K562 (cell line): Measurements from ENCODE around the gene FRMD3. TPM values are rescaled to one million over a fixed set of nuclear protein-coding genes. Genes with fewer than 3 reads are reported as not detected.

Source experiments
- ATAC-seq: fragments of 200-7000 bp; cut with Tn5 transposase; 3 replicates; pipeline ENCODE4 v1.9.1; 2020; ENCODE audit warnings: moderate library complexity
- BruUV-seq: library from RNA; stranded (reverse); fragments of 400-500 nt; replicated peaks from 2 replicates; lab custom pipeline; 2021; lab: Mats Ljungman, UMichigan
- CTCF ChIA-PET: fragments of 300-600 bp; formaldehyde crosslinking; extraction: SDS; loops from one replicate; lab custom pipeline; 2021; ENCODE audit warnings: low intra/inter-chr PET ratio; lab: Yijun Ruan, JAX
- POLR2A ChIA-PET: fragments of 300-600, 350-650 bp; sonication (Branson Sonifier 250); formaldehyde crosslinking; extraction: SDS; loops from one replicate; lab custom pipeline; 2021; ENCODE audit warnings: antibody characterized with exemption, inconsistent platforms; lab: Yijun Ruan, JAX
- DNase-seq, 4 experiments: peaks; one replicate each; pipeline versions ENCODE4 v3.0.0 to v3.0.0-alpha.2; 2011 to 2018; ENCODE audit warnings: low spot score in 3 of 4, mixed read lengths in 3 of 4; ENCODE audit errors: extremely low read depth in 1 of 4
- FAIRE-seq: peaks from 2 replicates; lab custom pipeline; 2011; peaks lifted over from hg19 to GRCh38; lab: Jason Lieb, UNC
- H2AFZ ChIP-seq: 2 replicates; pipeline ENCODE4 v1.6.0; 2011; ENCODE audit warnings: low read depth, low read length, control low read depth, inconsistent platforms
- H3K27ac ChIP-seq: fragments of 200-600 bp; 3 replicates; pipeline ENCODE4 v1.8.0; 2011; ENCODE audit warnings: low read depth, mild to moderate bottlenecking, control low read depth, inconsistent platforms, low read length, moderate library complexity, mixed read lengths; ENCODE audit errors: extremely low read depth
- H3K27me3 ChIP-seq, 2 experiments: fragments of 300-600 bp in 1 of 2; 2 replicates in 1 of 2; 3 replicates in 1 of 2; pipeline versions ENCODE4 v1.6.0 to v1.8.0; 2011; ENCODE audit warnings: inconsistent platforms in 2 of 2, low read length in 2 of 2, mild to moderate bottlenecking in 1 of 2, mixed read lengths in 1 of 2, moderate library complexity in 1 of 2; ENCODE audit not compliant: control insufficient read depth in 2 of 2, insufficient read depth in 2 of 2
- H3K36me3 ChIP-seq: fragments of 300-600 bp; 3 replicates; pipeline ENCODE4 v1.8.0; 2011; ENCODE audit warnings: mild to moderate bottlenecking, low read length, inconsistent platforms; ENCODE audit not compliant: control insufficient read depth, insufficient read depth
- H3K4me1 ChIP-seq, 2 experiments: fragments of 200-600 bp in 1 of 2; replicated peaks in 1 of 2; 2 replicates in 1 of 2; 3 replicates in 1 of 2; pipeline versions ENCODE4 v1.5.1 to v1.8.0; 2011; ENCODE audit warnings: inconsistent platforms in 2 of 2, low read length in 2 of 2, mild to moderate bottlenecking in 1 of 2, mixed read lengths in 1 of 2, moderate library complexity in 1 of 2; ENCODE audit not compliant: control insufficient read depth in 2 of 2, insufficient read depth in 2 of 2
- H3K4me2 ChIP-seq: 2 replicates; pipeline ENCODE4 v1.6.1; 2011; ENCODE audit warnings: low read length, control low read depth, inconsistent platforms, mixed read lengths; ENCODE audit not compliant: insufficient read depth
- H3K4me3 ChIP-seq: fragments of 200-600 bp; sonication (generic), shearing (Covaris generic); 2 replicates; pipeline ENCODE4 v1.5.1; 2016; ENCODE audit warnings: control low read depth, inconsistent platforms
- H3K79me2 ChIP-seq: fragments of 200-600 bp; 3 replicates; pipeline ENCODE4 v1.8.0; 2011; ENCODE audit warnings: low read length, inconsistent platforms; ENCODE audit not compliant: control insufficient read depth, insufficient read depth
- H3K9ac ChIP-seq, 2 experiments: 2 replicates each; pipeline versions ENCODE4 v1.6.0 to v1.6.1; 2011; ENCODE audit warnings: low read depth in 2 of 2, low read length in 2 of 2, control low read depth in 1 of 2, inconsistent platforms in 1 of 2, mild to moderate bottlenecking in 1 of 2, mixed read lengths in 1 of 2; ENCODE audit not compliant: insufficient read depth in 1 of 2
- H3K9me1 ChIP-seq: one replicate; pipeline ENCODE4 v1.6.0; 2011; ENCODE audit warnings: inconsistent platforms, mild to moderate bottlenecking, low read length, moderate library complexity; ENCODE audit not compliant: control insufficient read depth, insufficient read depth
- H3K9me3 ChIP-seq: replicated peaks from 2 replicates; pipeline ENCODE4 v1.5.1; 2011; ENCODE audit warnings: low read depth, low read length, inconsistent platforms; ENCODE audit not compliant: control insufficient read depth, insufficient read depth
- H4K20me1 ChIP-seq: replicated peaks from 2 replicates; pipeline ENCODE4 v1.6.1; 2011; ENCODE audit warnings: low read length, inconsistent platforms, mixed read lengths; ENCODE audit not compliant: control insufficient read depth, insufficient read depth
- BCL6 ChIP-seq: fragments of 250-450 bp; sonication (Bioruptor Pico); IDR thresholded peaks from 2 replicates; pipeline ENCODE4 v1.4.0; 2020
- FOXP1 ChIP-seq: sonication (generic); formaldehyde crosslinking; IDR thresholded peaks from 2 replicates; pipeline ENCODE4 v1.8.0; 2022; ENCODE audit warnings: mild to moderate bottlenecking, missing genetic modification reagents
- ILF3 ChIP-seq: fragments of 450-650 bp; IDR thresholded peaks from 2 replicates; pipeline ENCODE4 v1.6.1; 2018; ENCODE audit warnings: antibody characterized with exemption, mild to moderate bottlenecking, moderate library complexity, borderline replicate concordance
- IRF2 ChIP-seq: sonication (generic); formaldehyde crosslinking; IDR thresholded peaks from 2 replicates; pipeline ENCODE4 v1.8.1; 2022; ENCODE audit warnings: mild to moderate bottlenecking, missing genetic modification reagents
- LARP7 ChIP-seq: fragments of 450-650 bp; IDR thresholded peaks from 2 replicates; pipeline ENCODE4 v1.6.1; 2016
- MYBL2 ChIP-seq, 2 experiments: fragments of 450-650 bp in 1 of 2; sonication (generic) in 1 of 2; formaldehyde crosslinking in 1 of 2; IDR thresholded peaks; 2 replicates each; pipeline versions ENCODE4 v1.6.1 to v1.8.1; 2017 to 2022; ENCODE audit warnings: borderline replicate concordance in 1 of 2, inconsistent platforms in 1 of 2, low read depth in 1 of 2, mild to moderate bottlenecking in 1 of 2, missing genetic modification reagents in 1 of 2, moderate library complexity in 1 of 2
- PCBP1 ChIP-seq: fragments of 200-400 bp; formaldehyde crosslinking; IDR thresholded peaks from 2 replicates; pipeline ENCODE4 v1.6.1; 2018; ENCODE audit warnings: mild to moderate bottlenecking, low read depth, low read length; ENCODE audit not compliant: poor library complexity, severe bottlenecking
- POLR2B ChIP-seq: fragments of 450-650 bp; IDR thresholded peaks from 2 replicates; pipeline ENCODE4 v1.6.1; 2018; ENCODE audit warnings: low read depth; ENCODE audit not compliant: partially characterized antibody
- POU5F1 ChIP-seq: fragments of 150-350 bp; IDR thresholded peaks from 2 replicates; pipeline ENCODE4 v1.6.1; 2014; ENCODE audit warnings: borderline replicate concordance, low read length, low read depth, mild to moderate bottlenecking; ENCODE audit not compliant: partially characterized antibody
- PURB ChIP-seq: sonication (generic); formaldehyde crosslinking; IDR thresholded peaks from 2 replicates; pipeline ENCODE4 v1.9.0; 2021; ENCODE audit warnings: low read depth, mild to moderate bottlenecking, missing genetic modification reagents
- RBFOX2 ChIP-seq: fragments of 200-400 bp; formaldehyde crosslinking; IDR thresholded peaks from 2 replicates; pipeline ENCODE4 v1.6.1; 2017; ENCODE audit warnings: low read depth, mild to moderate bottlenecking, low read length, moderate library complexity
- SRSF7 ChIP-seq: fragments of 200-400 bp; formaldehyde crosslinking; optimal IDR thresholded peaks from 2 replicates; pipeline ENCODE3; 2017; ENCODE audit warnings: mild to moderate bottlenecking, low read depth, low read length
- XRCC5 ChIP-seq: fragments of 200-400 bp; formaldehyde crosslinking; IDR thresholded peaks from 2 replicates; pipeline ENCODE4 v1.6.1; 2017; ENCODE audit warnings: low read depth, mild to moderate bottlenecking, low read length
- ZNF140 ChIP-seq: fragments of 250-450 bp; sonication (Bioruptor Pico); IDR thresholded peaks from 2 replicates; pipeline ENCODE4 v1.8.0; 2021; ENCODE audit warnings: moderate library complexity, mild to moderate bottlenecking, inconsistent platforms
- ZNF165 ChIP-seq: fragments of 250-450 bp; sonication (Bioruptor Pico); IDR thresholded peaks from 2 replicates; pipeline ENCODE4 v1.4.0; 2020; ENCODE audit warnings: borderline replicate concordance
- ZNF212 ChIP-seq: fragments of 450-650 bp; formaldehyde crosslinking; IDR thresholded peaks from 2 replicates; pipeline ENCODE4 v1.4.0; 2020; ENCODE audit warnings: mild to moderate bottlenecking
- ZNF282 ChIP-seq: sonication (generic); formaldehyde crosslinking; IDR thresholded peaks from 2 replicates; pipeline ENCODE4 v1.8.1; 2023; ENCODE audit warnings: missing genetic modification reagents
- WGBS: fragments of 100-300 bp; shearing (Covaris generic); methylation state at CpG from one replicate; pipeline ENCODE4 v1.1.6; 2016; ENCODE audit warnings: low coverage, mixed read lengths; ENCODE audit not compliant: insufficient coverage; ENCODE audit errors: missing lambda C conversion rate; 5-methylcytosine and 5-hydroxymethylcytosine counted together
- in situ Hi-C: fragments of 300-500 bp; cut with MboI; formaldehyde crosslinking; loops from 4 replicates; pipeline ENCODE4 v1.15.0; 2018; ENCODE audit warnings: inconsistent platforms, mixed read lengths
- intact Hi-C: fragments of 100-400 bp; cut with micrococcal nuclease; formaldehyde crosslinking; loops from 2 replicates; pipeline ENCODE4 v1.14.2; 2022
- polyA plus RNA-seq, 8 experiments: library from polyadenylated mRNA; depleted of rRNA in 4 of 8; stranded (reverse) in 5 of 8; unstranded in 3 of 8; fragments of >200 nt; fragmentation: Nextera tagmentation in 2 of 8; fragmentation: Illumina TruSeq in 1 of 8; extraction: Ambion mirVana in 2 of 8; extraction: Trizol in 1 of 8; gene quantifications; 2 replicates each; pipeline versions ENCODE4 v1.2.1 to v1.2.3, GENCODE V29; 2011 to 2014; ENCODE audit warnings: inconsistent platforms in 1 of 8, missing spikeins in 1 of 8
- total RNA-seq, 7 experiments: library from RNA; depleted of rRNA in 6 of 7; stranded (reverse); fragments of >200 nt in 6 of 7; fragmentation: Illumina TruSeq in 2 of 7; extraction: Trizol in 2 of 7; gene quantifications; 2 replicates each; pipeline versions ENCODE4 v1.2.1 to v1.2.3, GENCODE V29; 2011 to 2021; ENCODE audit warnings: low replicate concordance in 1 of 7
- TF ChIP-seq, protein P1 (sequence below), 2 experiments: fragments of 250-450 bp in 1 of 2; fragments of 450-650 bp in 1 of 2; sonication (Bioruptor Pico) in 1 of 2; IDR thresholded peaks; 2 replicates each; pipeline versions ENCODE4 v1.6.1 to v1.8.0; 2016 to 2021; ENCODE audit warnings: mild to moderate bottlenecking in 2 of 2, moderate library complexity in 2 of 2, missing compliant biosample characterization in 1 of 2, missing genetic modification characterization in 1 of 2
- TF ChIP-seq, protein P2 (sequence below): fragments of 250-450 bp; sonication (Bioruptor Pico); IDR thresholded peaks from 2 replicates; pipeline ENCODE4 v1.4.0; 2020
- TF ChIP-seq, protein P3 (sequence below): fragments of 450-650 bp; IDR thresholded peaks from 2 replicates; pipeline ENCODE4 v1.6.1; 2016; ENCODE audit warnings: mild to moderate bottlenecking

The FRMD3 gene
- total and polyA plus RNA-seq, 9 of the 15 experiments (the other 6 are each of a cell fraction or from before 2014, with no cell fraction given): 0.09 to 0.51 (median 0.21) TPM

DNA sequence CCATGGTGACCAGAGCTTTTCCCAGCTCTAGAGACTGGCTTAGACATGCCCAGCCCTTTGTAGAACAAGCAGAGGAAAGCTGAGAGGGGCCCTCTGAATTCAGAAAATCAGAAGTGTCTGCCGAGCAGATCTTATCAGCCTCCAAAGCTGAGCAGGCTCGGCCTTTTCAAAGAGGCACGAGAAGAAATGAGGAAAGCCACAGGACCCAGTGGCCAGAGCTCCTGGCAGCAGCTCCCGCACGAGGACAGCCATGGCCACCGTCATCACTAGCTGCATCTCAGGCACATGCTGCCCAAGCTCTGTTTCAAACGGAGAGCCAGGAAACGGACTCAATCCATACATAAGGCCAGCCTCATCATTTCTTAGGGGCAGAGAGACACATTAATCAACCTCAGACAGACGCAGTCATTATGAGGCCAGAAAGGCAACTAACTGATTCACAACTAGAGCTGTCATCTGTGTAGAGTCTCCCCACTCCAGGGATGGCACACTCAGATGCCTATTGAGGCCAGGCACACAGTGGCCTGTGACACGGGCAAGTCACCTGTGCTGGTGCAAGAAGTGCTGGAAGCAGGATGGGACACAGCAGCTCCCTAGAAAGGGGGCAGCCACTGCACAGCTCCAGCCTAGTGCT lies 194.7 kb downstream of the FRMD3 start:
- Histone ChIP-seq H3K4me1 (no peaks in the 10 kb centered on the region), H2AFZ (no peak overlapping the region), H4K20me1 (no peaks in the 10 kb centered on the region), H3K27ac (no peak overlapping the region), H3K4me2 (no peak overlapping the region), H3K9me1 (no peaks in the 10 kb centered on the region), H3K79me2 (no peaks in the 10 kb centered on the region), H3K27me3 (no peaks in the 10 kb centered on the region), H3K9me3 (no peaks in the 10 kb centered on the region), H3K4me3 (no peak overlapping the region), H3K36me3 (no peaks in the 10 kb centered on the region), H3K9ac (no peak overlapping the region)
- FAIRE-seq (no peak), DNase-seq (no peak), ATAC-seq (no peak)
- TF ChIP-seq ZNF165 (CRISPR knock-in tag) (no peak), SRSF7 (no peak), POLR2B (no peak), MYBL2 (IDR thresholded peaks at IDR 0.05; ENCODE audit: low read depth) (no peak), MYBL2 (CRISPR knock-in tag; IDR thresholded peaks at IDR 0.05; ENCODE audit: borderline replicate concordance) (no peak), ZNF140 (CRISPR knock-in tag) (no peak), RBFOX2 (no peak), ZNF212 (CRISPR knock-in tag) (no peak), POU5F1 (no peak), XRCC5 (no peak), FOXP1 (no peak), PURB (CRISPR knock-in tag) (no peak), PCBP1 (no peak), LARP7 (no peak), IRF2 (CRISPR knock-in tag) (no peak), BCL6 (CRISPR knock-in tag) (no peak), ZNF282 (no peak), ILF3 (no peak)
- TF ChIP-seq, protein P1, sequence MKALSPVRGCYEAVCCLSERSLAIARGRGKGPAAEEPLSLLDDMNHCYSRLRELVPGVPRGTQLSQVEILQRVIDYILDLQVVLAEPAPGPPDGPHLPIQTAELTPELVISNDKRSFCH (CRISPR knock-in tag; IDR thresholded peaks at IDR 0.05): no peak
- TF ChIP-seq, protein P1 (tag; IDR thresholded peaks at IDR 0.05): no peak
- TF ChIP-seq, protein P2, sequence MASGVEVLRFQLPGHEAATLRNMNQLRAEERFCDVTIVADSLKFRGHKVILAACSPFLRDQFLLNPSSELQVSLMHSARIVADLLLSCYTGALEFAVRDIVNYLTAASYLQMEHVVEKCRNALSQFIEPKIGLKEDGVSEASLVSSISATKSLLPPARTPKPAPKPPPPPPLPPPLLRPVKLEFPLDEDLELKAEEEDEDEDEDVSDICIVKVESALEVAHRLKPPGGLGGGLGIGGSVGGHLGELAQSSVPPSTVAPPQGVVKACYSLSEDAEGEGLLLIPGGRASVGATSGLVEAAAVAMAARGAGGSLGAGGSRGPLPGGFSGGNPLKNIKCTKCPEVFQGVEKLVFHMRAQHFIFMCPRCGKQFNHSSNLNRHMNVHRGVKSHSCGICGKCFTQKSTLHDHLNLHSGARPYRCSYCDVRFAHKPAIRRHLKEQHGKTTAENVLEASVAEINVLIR (CRISPR knock-in tag): no peak
- TF ChIP-seq, protein P3, sequence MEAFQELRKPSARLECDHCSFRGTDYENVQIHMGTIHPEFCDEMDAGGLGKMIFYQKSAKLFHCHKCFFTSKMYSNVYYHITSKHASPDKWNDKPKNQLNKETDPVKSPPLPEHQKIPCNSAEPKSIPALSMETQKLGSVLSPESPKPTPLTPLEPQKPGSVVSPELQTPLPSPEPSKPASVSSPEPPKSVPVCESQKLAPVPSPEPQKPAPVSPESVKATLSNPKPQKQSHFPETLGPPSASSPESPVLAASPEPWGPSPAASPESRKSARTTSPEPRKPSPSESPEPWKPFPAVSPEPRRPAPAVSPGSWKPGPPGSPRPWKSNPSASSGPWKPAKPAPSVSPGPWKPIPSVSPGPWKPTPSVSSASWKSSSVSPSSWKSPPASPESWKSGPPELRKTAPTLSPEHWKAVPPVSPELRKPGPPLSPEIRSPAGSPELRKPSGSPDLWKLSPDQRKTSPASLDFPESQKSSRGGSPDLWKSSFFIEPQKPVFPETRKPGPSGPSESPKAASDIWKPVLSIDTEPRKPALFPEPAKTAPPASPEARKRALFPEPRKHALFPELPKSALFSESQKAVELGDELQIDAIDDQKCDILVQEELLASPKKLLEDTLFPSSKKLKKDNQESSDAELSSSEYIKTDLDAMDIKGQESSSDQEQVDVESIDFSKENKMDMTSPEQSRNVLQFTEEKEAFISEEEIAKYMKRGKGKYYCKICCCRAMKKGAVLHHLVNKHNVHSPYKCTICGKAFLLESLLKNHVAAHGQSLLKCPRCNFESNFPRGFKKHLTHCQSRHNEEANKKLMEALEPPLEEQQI: no peak
- WGBS: 0% methylated on average over 9 of the region's 10 CpGs
- BruUV-seq: no TSS peak
- in situ Hi-C loops: loop anchor here (25.0 kb wide), 1 partner anchor 569 kb away; the partner anchor contains the start of gene KIF27
- CTCF ChIA-PET: no interaction called here
- POLR2A ChIA-PET: no interaction called here
- intact Hi-C loops: no loop called here
